Cardiac fibroblast (primary cell): Measurements from ENCODE around the gene ACOXL.
A peak's percentile ranks its signal among the peaks of the same experiment; 100 is the strongest.
"Not testable (repeated sequence)": the region's sequence is repeated elsewhere in the genome, so short reads cannot be mapped to it uniquely, and the experiment has no call there.

Experiments
- DNase-seq, 2 donors: peaks; one replicate each; pipeline versions ENCODE4 v3.0.0 to v3.0.0-alpha.2; 2010; ENCODE audit warnings: low read depth in 2 of 2
- H3K4me3 ChIP-seq, 2 donors: replicated peaks in 1 of 2; 1 replicate in 1 of 2; 2 replicates in 1 of 2; pipeline ENCODE4 v1.5.1; 2011; ENCODE audit warnings: low read depth in 2 of 2, low read length in 2 of 2, mild to moderate bottlenecking in 2 of 2, moderate library complexity in 1 of 2
- CTCF ChIP-seq: IDR thresholded peaks from one replicate; pipeline ENCODE4 v1.5.1; 2011; ENCODE audit warnings: low read depth, mild to moderate bottlenecking, low read length, inconsistent platforms

ACOXL gene

GRCh38 chr2:110732422-110733413, at the start of gene ACOXL:
ACOXL (plus strand) TSS chr2:110732573; CDS start chr2:110768390, 35,817 bp downstream.
- no peak for DNase-seq
- TF ChIP-seq CTCF = no peak
- no peak within 1 kb of the TSS for H3K4me3 ChIP-seq

GRCh38 chr2:110682872-110683271, 49.5 kb upstream of the ACOXL start:
- DNase-seq = no peak
- H3K4me3 ChIP-seq = no peak overlapping the region
- no peak for TF ChIP-seq CTCF

- not testable (repeated sequence) for H3K4me3 ChIP-seq, DNase-seq
These were observed 44.4 kb upstream of the ACOXL start for GRCh38 chr2:110687775-110688484.

- no peak overlapping the region for H3K4me3 ChIP-seq
- TF ChIP-seq CTCF = no peak
- peak in 1 of 2 donors; percentile 25 for DNase-seq
These were observed 43.7 kb upstream of the ACOXL start for GRCh38 chr2:110688594-110689091.

- no peak overlapping the region for H3K4me3 ChIP-seq
- no peak for TF ChIP-seq CTCF
- no peak for DNase-seq
These were observed 42.0 kb upstream of the ACOXL start for GRCh38 chr2:110690083-110690965.

- TF ChIP-seq CTCF = no peak
- no peak overlapping the region for H3K4me3 ChIP-seq
- no peak for DNase-seq
These were observed 40.6 kb upstream of the ACOXL start for GRCh38 chr2:110691612-110692258.

GRCh38 chr2:110695146-110695898, 37.1 kb upstream of the ACOXL start:
- DNase-seq = peak; percentile 6 to 54
- not testable (repeated sequence) for H3K4me3 ChIP-seq

- H3K4me3 ChIP-seq, DNase-seq: not testable (repeated sequence)
These were observed 34.1 kb upstream of the ACOXL start for GRCh38 chr2:110698253-110698652.
